Mesodermal cell (in vitro differentiated cells): Measurements from ENCODE around the gene POLDIP2.

Experiments
- H3K27ac ChIP-seq: 2 replicates; pipeline ENCODE4 v1.7.0; 2013; ENCODE audit warnings: mild to moderate bottlenecking, low read depth, low read length, moderate library complexity; ENCODE audit not compliant: severe bottlenecking
- H3K36me3 ChIP-seq: 2 replicates; pipeline ENCODE4 v1.7.1; 2013; ENCODE audit warnings: mild to moderate bottlenecking, low read length, moderate library complexity; ENCODE audit not compliant: control insufficient read depth, insufficient read depth
- H3K4me1 ChIP-seq: one replicate; pipeline ENCODE4 v1.7.1; 2013; ENCODE audit warnings: mild to moderate bottlenecking, low read length; ENCODE audit not compliant: insufficient read depth, control insufficient read depth, poor library complexity, severe bottlenecking
- H3K4me3 ChIP-seq: 2 replicates; pipeline ENCODE4 v1.7.0; 2013; ENCODE audit warnings: low read length, control low read depth, mild to moderate bottlenecking; ENCODE audit not compliant: insufficient read depth, poor library complexity, severe bottlenecking; ENCODE audit errors: extremely low read depth
- H3K9me3 ChIP-seq: 2 replicates; pipeline ENCODE4 v1.7.1; 2013; ENCODE audit warnings: mild to moderate bottlenecking, low read length, moderate library complexity; ENCODE audit not compliant: control insufficient read depth
- WGBS, 2 experiments: methylation state at CpG; one replicate each; pipeline ENCODE4 v1.1.5; 2013; ENCODE audit warnings: missing lambda C conversion rate in 2 of 2; ENCODE audit not compliant: insufficient coverage in 2 of 2; 5-methylcytosine and 5-hydroxymethylcytosine counted together

POLDIP2 gene

GRCh38 chr17:28390141-28390540 lies 32.8 kb upstream of the POLDIP2 start:
- Histone ChIP-seq H3K9me3 (peaks cover 10% of the 10 kb centered on the region), H3K36me3 (peaks cover 65% of the 10 kb centered on the region), H3K4me3 (no peak overlapping the region), H3K27ac (no peak overlapping the region), H3K4me1 (peaks cover 21% of the 10 kb centered on the region)
- WGBS, 2 experiments = 100% methylated on average over 1 of the region's 1 CpG; no CpG with 5 or more reads in 1 of the 2 experiments

GRCh38 chr17:28388106-28388505 lies 30.8 kb upstream of the POLDIP2 start:
- H3K36me3 ChIP-seq = peaks cover 59% of the 10 kb centered on the region
- WGBS, 2 experiments = 93 to 94% methylated on average over 11 of the region's 11 CpGs
- peaks cover 6% of the 10 kb centered on the region for H3K4me1 ChIP-seq
- H3K27ac ChIP-seq = no peak overlapping the region
- peaks cover 10% of the 10 kb centered on the region for H3K9me3 ChIP-seq
- H3K4me3 ChIP-seq = no peak overlapping the region

- Histone ChIP-seq H3K4me1 (peaks cover 3% of the 10 kb centered on the region), H3K27ac (no peak overlapping the region), H3K36me3 (peaks cover 56% of the 10 kb centered on the region)
Observed at GRCh38 chr17:28386391-28386790, 29.1 kb upstream of the POLDIP2 start.

GRCh38 chr17:28385406-28385805 lies 28.1 kb upstream of the POLDIP2 start:
- peaks cover 46% of the 10 kb centered on the region for H3K36me3 ChIP-seq
- H3K4me3 ChIP-seq = no peak overlapping the region
- 90 to 92% methylated on average over 4 to 6 of the region's 8 CpGs for WGBS, 2 experiments
- no peak overlapping the region for H3K27ac ChIP-seq
- H3K9me3 ChIP-seq = no peaks in the 10 kb centered on the region
- peaks cover 5% of the 10 kb centered on the region for H3K4me1 ChIP-seq

More at GRCh38 chr17:28386391-28386790, 29.1 kb upstream of the POLDIP2 start:
- H3K9me3 ChIP-seq = peaks cover 9% of the 10 kb centered on the region
- no peak overlapping the region for H3K4me3 ChIP-seq

GRCh38 chr17:28385037-28385400 lies 27.7 kb upstream of the POLDIP2 start:
- Histone ChIP-seq H3K4me1 (peaks cover 8% of the 10 kb centered on the region), H3K27ac (no peak overlapping the region), H3K9me3 (no peaks in the 10 kb centered on the region), H3K36me3 (peaks cover 42% of the 10 kb centered on the region), H3K4me3 (no peak overlapping the region)
- 38 to 54% methylated on average over 10 to 26 of the region's 29 CpGs for WGBS, 2 experiments

- no peaks in the 10 kb centered on the region for H3K9me3 ChIP-seq
- H3K36me3 ChIP-seq = peaks cover 37% of the 10 kb centered on the region
- peaks cover 10% of the 10 kb centered on the region for H3K4me1 ChIP-seq
- WGBS, 2 experiments = 19% methylated on average over 32 to 55 of the region's 56 CpGs
- no peak overlapping the region for H3K27ac ChIP-seq
- peak overlapping the region; percentile 8 for H3K4me3 ChIP-seq
Observed at GRCh38 chr17:28384281-28385036, 27.1 kb upstream of the POLDIP2 start.

- peaks cover 10% of the 10 kb centered on the region for H3K4me1 ChIP-seq
- peak overlapping the region; percentile 14 for H3K4me3 ChIP-seq
- 31 to 32% methylated on average over 51 to 72 of the region's 72 CpGs for WGBS, 2 experiments
- no peak overlapping the region for H3K27ac ChIP-seq
- H3K36me3 ChIP-seq = peaks cover 12% of the 10 kb centered on the region
- no peaks in the 10 kb centered on the region for H3K9me3 ChIP-seq
Observed at GRCh38 chr17:28381141-28381825, 24.0 kb upstream of the POLDIP2 start.

- 76 to 83% methylated on average over 9 to 10 of the region's 10 CpGs for WGBS, 2 experiments
Observed at GRCh38 chr17:28379814-28380801, 22.8 kb upstream of the POLDIP2 start.

GRCh38 chr17:28372945-28373274 lies 15.6 kb upstream of the POLDIP2 start:
- peaks cover 16% of the 10 kb centered on the region for H3K4me1 ChIP-seq
- no peak overlapping the region for H3K27ac ChIP-seq
- H3K36me3 ChIP-seq = no peaks in the 10 kb centered on the region
- peak overlapping the region; percentile 58 for H3K4me3 ChIP-seq
- WGBS, 2 experiments = 92 to 100% methylated on average over 1 to 4 of the region's 6 CpGs
- no peaks in the 10 kb centered on the region for H3K9me3 ChIP-seq

More at GRCh38 chr17:28379814-28380801, 22.8 kb upstream of the POLDIP2 start:
- Histone ChIP-seq H3K4me1 (peaks cover 10% of the 10 kb centered on the region), H3K4me3 (no peak overlapping the region), H3K27ac (peak overlapping the region; percentile 43), H3K9me3 (no peaks in the 10 kb centered on the region), H3K36me3 (peaks cover 6% of the 10 kb centered on the region)

GRCh38 chr17:28372203-28372944 lies 15.0 kb upstream of the POLDIP2 start:
- 9 to 10% methylated on average over 47 to 48 of the region's 53 CpGs for WGBS, 2 experiments
- Histone ChIP-seq H3K9me3 (no peaks in the 10 kb centered on the region), H3K27ac (no peak overlapping the region), H3K4me3 (peak overlapping the region; percentile 58), H3K36me3 (no peaks in the 10 kb centered on the region), H3K4me1 (peaks cover 16% of the 10 kb centered on the region)
